Thoracic aorta (tissue), 2 donors: ENCODE results near the gene DYRK1A. TPM values are rescaled to one million over a fixed set of nuclear protein-coding genes. Genes with fewer than 3 reads are reported as not detected.
A peak's percentile ranks its signal among the peaks of the same experiment; 100 is the strongest.

Experiments
- ATAC-seq: fragments of 150-250 bp; one replicate; pipeline ENCODE4 v1.8.0; 2017; ENCODE audit warnings: low read depth; ENCODE audit not compliant: insufficient number of reproducible peaks, low FRiP score
- DNase-seq: peaks from one replicate; pipeline ENCODE4 v3.0.0-alpha.2; 2020; ENCODE audit warnings: low spot score
- H3K27ac ChIP-seq, 2 donors: fragments of 200-600 bp; sonication (generic); 1 replicate in 1 of 2; 2 replicates in 1 of 2; pipeline ENCODE4 v1.5.1; 2016; ENCODE audit warnings: mild to moderate bottlenecking in 2 of 2, moderate library complexity in 2 of 2
- H3K27me3 ChIP-seq: fragments of 200-600 bp; sonication (generic); replicated peaks from 2 replicates; pipeline ENCODE4 v1.6.0; 2016; ENCODE audit warnings: mild to moderate bottlenecking; ENCODE audit not compliant: insufficient read depth
- H3K36me3 ChIP-seq: fragments of 200-600 bp; sonication (generic); one replicate; pipeline ENCODE4 v1.5.1; 2016
- H3K4me1 ChIP-seq, 2 donors: fragments of 200-600 bp; sonication (generic); 1 replicate in 1 of 2; 2 replicates in 1 of 2; pipeline versions ENCODE4 v1.5.1 to v1.6.0; 2016; ENCODE audit warnings: low read depth in 2 of 2, mild to moderate bottlenecking in 1 of 2; ENCODE audit not compliant: control insufficient read depth in 1 of 2
- H3K4me3 ChIP-seq: fragments of 200-600 bp; sonication (generic); 2 replicates; pipeline ENCODE4 v1.5.1; 2016; ENCODE audit warnings: mild to moderate bottlenecking
- H3K9me3 ChIP-seq: fragments of 200-600 bp; sonication (generic); 2 replicates; pipeline ENCODE4 v1.5.1; 2016
- CTCF ChIP-seq: fragments of 200-600 bp; sonication (generic); IDR thresholded peaks from one replicate; pipeline ENCODE4 v1.5.1; 2019; ENCODE audit warnings: antibody characterized with exemption
- total RNA-seq, 2 donors: library from RNA; depleted of rRNA; stranded (reverse); fragments of >200 nt; gene quantifications; one replicate each; pipeline versions ENCODE4 v1.1.0 to v1.2.3, GENCODE V29; 2016

DYRK1A gene
- total RNA-seq, 2 donors from 2014 or later = 77.2 to 93.8 TPM

GRCh38 chr21:37372951-37373350 is 6.4 kb downstream of the DYRK1A start:
- Histone ChIP-seq H3K27me3 (no peaks in the 10 kb centered on the region), H3K9me3 (no peaks in the 10 kb centered on the region), H3K4me3 (no peak overlapping the region), H3K27ac (peak overlapping the region; percentile 16 to 42), H3K4me1 (peaks cover 59 to 88% of the 10 kb centered on the region in 2 donors), H3K36me3 (no peaks in the 10 kb centered on the region)
- no peak for DNase-seq
- no peak for ATAC-seq
- TF ChIP-seq CTCF = no peak

- Histone ChIP-seq H3K9me3 (no peaks in the 10 kb centered on the region), H3K27me3 (no peaks in the 10 kb centered on the region), H3K27ac (peak overlapping the region in 1 of 2 donors; percentile 42), H3K4me3 (no peak overlapping the region), H3K36me3 (no peaks in the 10 kb centered on the region), H3K4me1 (peaks cover 64 to 91% of the 10 kb centered on the region in 2 donors)
- no peak for TF ChIP-seq CTCF
- ATAC-seq = no peak
- no peak for DNase-seq
Measured at GRCh38 chr21:37373539-37373938, 7.0 kb downstream of the DYRK1A start.

- no peak for ATAC-seq
- no peak overlapping the region for H3K4me3 ChIP-seq
- DNase-seq = no peak
- TF ChIP-seq CTCF = no peak
- no peaks in the 10 kb centered on the region for H3K27me3 ChIP-seq
- peak overlapping the region in 1 of 2 donors; percentile 38 for H3K27ac ChIP-seq
- H3K9me3 ChIP-seq = no peaks in the 10 kb centered on the region
- H3K4me1 ChIP-seq = peaks cover 65 to 91% of the 10 kb centered on the region in 2 donors
- no peaks in the 10 kb centered on the region for H3K36me3 ChIP-seq
Measured at GRCh38 chr21:37374027-37374426, 7.5 kb downstream of the DYRK1A start.

GRCh38 chr21:37375866-37376574 is 9.4 kb downstream of the DYRK1A start:
- Histone ChIP-seq H3K36me3 (no peaks in the 10 kb centered on the region), H3K4me1 (peaks cover 65 to 91% of the 10 kb centered on the region in 2 donors), H3K9me3 (no peaks in the 10 kb centered on the region), H3K4me3 (no peak overlapping the region), H3K27ac (no peak overlapping the region), H3K27me3 (no peaks in the 10 kb centered on the region)
- TF ChIP-seq CTCF = no peak
- no peak for DNase-seq
- ATAC-seq = no peak

- H3K27ac ChIP-seq = no peak overlapping the region
- no peak for ATAC-seq
- H3K4me3 ChIP-seq = no peak overlapping the region
- no peaks in the 10 kb centered on the region for H3K36me3 ChIP-seq
- TF ChIP-seq CTCF = no peak
- no peaks in the 10 kb centered on the region for H3K27me3 ChIP-seq
- no peaks in the 10 kb centered on the region for H3K9me3 ChIP-seq
- H3K4me1 ChIP-seq = peaks cover 51 to 80% of the 10 kb centered on the region in 2 donors
- no peak for DNase-seq
Measured at GRCh38 chr21:37378700-37379139, 12.1 kb downstream of the DYRK1A start.
